ENCODE measurements around the gene PINK1. TPM values are rescaled to one million over a fixed set of nuclear protein-coding genes. Genes with fewer than 3 reads are reported as not detected.

PINK1 gene
- total RNA-seq, 3 donors from 2014 or later (not counting 1 experiment from before 2014, with no cell fraction given): 10.8 to 16.2 (median 15.0) TPM

DNA sequence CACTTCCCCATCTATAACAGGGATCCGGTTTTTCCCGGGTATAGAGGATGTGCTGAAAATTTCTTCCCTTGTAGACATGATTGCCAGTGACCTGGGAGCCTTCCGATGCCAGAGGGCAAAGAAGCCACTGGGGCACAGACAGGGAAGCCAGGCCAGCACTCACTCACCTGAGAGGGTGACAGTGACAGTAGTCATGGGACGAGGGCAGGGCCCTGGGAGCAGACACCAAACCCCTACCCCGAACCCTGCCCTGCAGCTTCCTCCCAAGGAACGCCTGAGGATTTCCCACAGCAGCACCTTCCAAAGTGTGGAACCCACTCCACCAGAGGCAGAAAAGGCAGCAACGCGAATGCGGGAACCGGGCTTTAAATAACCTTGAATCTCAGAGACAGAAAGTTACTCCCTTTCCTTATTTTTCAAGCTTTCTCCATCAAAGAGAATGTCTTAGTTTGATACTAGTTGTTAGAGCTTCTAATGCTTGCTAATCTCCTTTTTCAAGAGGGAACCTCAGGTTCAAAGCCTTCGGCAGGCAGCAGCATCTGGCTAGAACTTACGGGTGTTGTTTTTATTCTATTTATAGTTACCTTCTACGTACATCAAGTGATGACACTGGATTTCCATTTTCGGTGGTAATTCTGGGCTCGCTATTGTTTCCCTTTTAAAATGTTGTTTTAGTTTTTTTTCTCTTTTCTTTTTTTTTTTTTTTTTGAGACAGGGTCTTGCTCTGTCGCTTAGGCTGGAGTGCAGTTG lies 25.1 kb downstream of the PINK1 start:
- H3K4me1 Mint-ChIP-seq: peaks cover 53% of the 10 kb centered on the region in 2 donors
- no peaks in the 10 kb centered on the region for H3K36me3 Mint-ChIP-seq
- H3K27me3 Mint-ChIP-seq (ENCODE audit: low read depth in 2 of 2): no peaks in the 10 kb centered on the region
- no peaks in the 10 kb centered on the region for H3K27me3 ChIP-seq (ENCODE audit: control insufficient read depth, insufficient read depth, low read length)
- DNase-seq (no peak), ATAC-seq (no peak)
- TF ChIP-seq, protein P1, sequence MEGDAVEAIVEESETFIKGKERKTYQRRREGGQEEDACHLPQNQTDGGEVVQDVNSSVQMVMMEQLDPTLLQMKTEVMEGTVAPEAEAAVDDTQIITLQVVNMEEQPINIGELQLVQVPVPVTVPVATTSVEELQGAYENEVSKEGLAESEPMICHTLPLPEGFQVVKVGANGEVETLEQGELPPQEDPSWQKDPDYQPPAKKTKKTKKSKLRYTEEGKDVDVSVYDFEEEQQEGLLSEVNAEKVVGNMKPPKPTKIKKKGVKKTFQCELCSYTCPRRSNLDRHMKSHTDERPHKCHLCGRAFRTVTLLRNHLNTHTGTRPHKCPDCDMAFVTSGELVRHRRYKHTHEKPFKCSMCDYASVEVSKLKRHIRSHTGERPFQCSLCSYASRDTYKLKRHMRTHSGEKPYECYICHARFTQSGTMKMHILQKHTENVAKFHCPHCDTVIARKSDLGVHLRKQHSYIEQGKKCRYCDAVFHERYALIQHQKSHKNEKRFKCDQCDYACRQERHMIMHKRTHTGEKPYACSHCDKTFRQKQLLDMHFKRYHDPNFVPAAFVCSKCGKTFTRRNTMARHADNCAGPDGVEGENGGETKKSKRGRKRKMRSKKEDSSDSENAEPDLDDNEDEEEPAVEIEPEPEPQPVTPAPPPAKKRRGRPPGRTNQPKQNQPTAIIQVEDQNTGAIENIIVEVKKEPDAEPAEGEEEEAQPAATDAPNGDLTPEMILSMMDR (IDR thresholded peaks at IDR 0.05): no peak
- no peak overlapping the region for H3K4me3 Mint-ChIP-seq
- peaks cover 24% of the 10 kb centered on the region for H3K4me1 ChIP-seq (ENCODE audit: control insufficient read depth, insufficient read depth, low read length)
- H3K27ac ChIP-seq (ENCODE audit: low read length): no peak overlapping the region
- WGBS (ENCODE audit: insufficient coverage): over 99% methylated on average over 12 of the region's 16 CpGs
- no peaks in the 10 kb centered on the region for H3K9me3 Mint-ChIP-seq
- peak overlapping the region; percentile 93 to 96 for H3K27ac Mint-ChIP-seq
- no peaks in the 10 kb centered on the region for H3K9me3 ChIP-seq (ENCODE audit: control insufficient read depth, insufficient read depth, low read length)
- H3K36me3 ChIP-seq (ENCODE audit: control insufficient read depth, insufficient read depth, low read length): peaks cover 42% of the 10 kb centered on the region
- no peak overlapping the region for H3K4me3 ChIP-seq (ENCODE audit: low read length)
- intact Hi-C loops (cut with micrococcal nuclease): no loop called here

DNA sequence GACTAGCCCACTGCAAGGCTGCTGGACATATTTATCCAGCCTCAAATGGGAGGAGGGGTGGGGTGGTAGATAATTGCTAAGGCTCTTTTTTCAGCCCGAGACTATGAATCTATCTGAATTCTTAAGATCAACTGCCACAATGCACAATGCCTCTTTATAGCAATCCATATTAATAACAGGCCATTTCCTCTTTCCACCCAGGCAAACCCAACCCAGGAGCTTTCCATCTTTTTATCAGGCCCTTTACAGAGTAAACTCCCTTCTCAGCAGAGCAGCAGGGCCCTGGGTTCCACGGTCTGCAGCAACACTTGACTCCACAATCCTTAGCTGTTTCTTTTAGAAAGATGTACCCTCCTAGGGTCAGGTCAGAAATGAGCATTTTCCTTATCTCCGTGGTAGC lies 27.1 kb downstream of the PINK1 start:
- intact Hi-C loops (cut with micrococcal nuclease): no loop called here
- H3K36me3 Mint-ChIP-seq: no peaks in the 10 kb centered on the region
- no peaks in the 10 kb centered on the region for H3K9me3 Mint-ChIP-seq
- H3K36me3 ChIP-seq (ENCODE audit: control insufficient read depth, insufficient read depth, low read length): peaks cover 26% of the 10 kb centered on the region
- ATAC-seq (no peak), DNase-seq (no peak)
- peak overlapping the region; percentile 93 to 96 for H3K27ac Mint-ChIP-seq
- H3K4me1 ChIP-seq (ENCODE audit: control insufficient read depth, insufficient read depth, low read length): peaks cover 24% of the 10 kb centered on the region
- peak overlapping the region; percentile 77 for H3K27ac ChIP-seq (ENCODE audit: low read length)
- H3K9me3 ChIP-seq (ENCODE audit: control insufficient read depth, insufficient read depth, low read length): no peaks in the 10 kb centered on the region
- H3K4me1 Mint-ChIP-seq: peaks cover 53% of the 10 kb centered on the region in 2 donors
- no peaks in the 10 kb centered on the region for H3K27me3 ChIP-seq (ENCODE audit: control insufficient read depth, insufficient read depth, low read length)
- TF ChIP-seq, protein P1 (IDR thresholded peaks at IDR 0.05): no peak
- H3K4me3 ChIP-seq (ENCODE audit: low read length): peak overlapping the region; percentile 89
- 28% methylated on average over 3 of the region's 3 CpGs for WGBS (ENCODE audit: insufficient coverage)
- H3K4me3 Mint-ChIP-seq: peak overlapping the region; percentile 98
- no peaks in the 10 kb centered on the region for H3K27me3 Mint-ChIP-seq (ENCODE audit: low read depth in 2 of 2)

DNA sequence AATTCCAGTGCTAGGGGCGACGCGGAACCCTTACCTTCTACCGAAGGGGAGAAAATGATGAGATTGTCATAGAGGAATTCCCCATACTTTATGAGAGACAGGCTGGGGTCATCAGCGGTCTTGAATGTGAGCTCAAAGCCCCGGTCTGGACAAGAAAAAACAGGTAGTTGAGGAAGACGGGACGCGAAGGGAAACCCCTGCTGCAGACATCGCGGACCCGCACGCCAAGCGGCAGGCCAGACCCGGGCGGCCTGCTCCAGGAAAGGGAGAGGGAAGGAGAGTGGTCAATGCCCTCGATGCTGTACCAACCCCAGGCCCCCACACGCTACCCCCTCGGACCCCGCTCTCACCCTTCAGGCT lies 27.6 kb downstream of the PINK1 start:
- ATAC-seq (peak; percentile 15 to 21 (median 18)), DNase-seq (peak in 1 of 2 donors; percentile 61)
- Mint-ChIP-seq H3K36me3 (no peaks in the 10 kb centered on the region), H3K4me3 (peak overlapping the region; percentile 98), H3K27ac (peak overlapping the region; percentile 93 to 96), H3K9me3 (no peaks in the 10 kb centered on the region), H3K27me3 (ENCODE audit: low read depth in 2 of 2) (no peaks in the 10 kb centered on the region), H3K4me1 (peaks cover 53% of the 10 kb centered on the region in 2 donors)
- WGBS (ENCODE audit: insufficient coverage): under 1% methylated on average over 18 of the region's 20 CpGs
- H3K36me3 ChIP-seq (ENCODE audit: control insufficient read depth, insufficient read depth, low read length): peaks cover 21% of the 10 kb centered on the region
- no peaks in the 10 kb centered on the region for H3K9me3 ChIP-seq (ENCODE audit: control insufficient read depth, insufficient read depth, low read length)
- intact Hi-C loops (cut with micrococcal nuclease): no loop called here
- peak overlapping the region; percentile 77 for H3K27ac ChIP-seq (ENCODE audit: low read length)
- peaks cover 24% of the 10 kb centered on the region for H3K4me1 ChIP-seq (ENCODE audit: control insufficient read depth, insufficient read depth, low read length)
- no peaks in the 10 kb centered on the region for H3K27me3 ChIP-seq (ENCODE audit: control insufficient read depth, insufficient read depth, low read length)
- peak overlapping the region; percentile 89 for H3K4me3 ChIP-seq (ENCODE audit: low read length)
- TF ChIP-seq, protein P1 (IDR thresholded peaks at IDR 0.05): no peak
